Measurements from ENCODE around the gene CPVL.

Gene CPVL

DNA sequence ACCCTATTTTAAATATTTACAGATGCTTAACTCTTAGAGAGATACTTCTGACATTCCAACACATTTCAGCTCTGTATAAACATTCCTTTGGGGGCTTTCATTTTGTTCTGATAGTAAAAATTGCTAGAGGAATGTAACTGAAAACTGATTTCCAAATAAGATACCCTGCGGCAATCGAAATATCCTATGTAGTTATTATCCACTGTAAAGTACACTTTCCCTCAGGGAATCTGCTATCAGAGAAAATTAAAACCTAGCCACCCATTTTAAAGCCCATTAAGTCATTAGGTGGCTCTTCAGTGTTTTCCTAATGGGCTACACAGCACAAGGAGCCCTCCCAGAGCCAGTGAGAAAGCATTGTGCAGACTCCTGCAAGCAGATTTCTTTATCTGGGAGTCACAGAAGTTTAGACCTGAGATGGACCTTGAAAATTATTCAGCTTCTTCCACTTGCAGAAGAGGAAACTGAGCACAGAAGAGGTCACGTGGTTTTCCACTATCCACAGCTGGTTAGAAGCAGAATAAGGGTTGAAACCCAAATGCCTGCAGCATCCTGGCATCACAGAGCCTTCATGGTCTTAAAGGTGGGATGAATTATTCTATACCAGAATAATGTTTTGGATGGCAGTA, 12.6 kb upstream of the CPVL start:
- FAIRE-seq: no peak
- no peak for DNase-seq (ENCODE audit: insufficient read length, low spot score)

DNA sequence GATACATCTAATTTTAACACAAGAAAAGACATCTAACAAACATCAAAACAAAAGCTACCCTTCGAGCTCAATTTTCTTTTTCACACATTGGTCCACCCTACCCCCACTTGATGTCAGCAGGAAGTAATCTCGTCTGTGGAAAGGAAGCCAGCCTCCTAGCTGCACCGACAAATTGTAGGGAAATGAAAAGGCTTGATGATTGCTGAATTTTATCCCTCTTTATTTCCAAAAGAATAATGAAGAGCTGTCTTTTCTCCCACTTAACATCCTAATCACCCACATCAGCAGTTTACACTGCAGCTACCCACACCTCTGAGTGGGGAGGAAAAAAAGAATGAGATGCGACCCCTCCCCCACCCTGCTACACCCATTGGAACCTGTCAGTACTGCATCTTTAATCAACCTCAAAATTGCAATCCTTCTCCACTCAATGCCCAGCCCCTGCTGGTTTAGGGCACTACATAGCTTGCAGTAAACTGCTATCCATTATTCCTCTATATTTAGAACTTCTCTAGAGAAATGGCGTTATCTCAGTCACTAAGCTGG, 10.6 kb upstream of the CPVL start:
- no peak for FAIRE-seq
- DNase-seq (ENCODE audit: insufficient read length, low spot score): no peak

DNA sequence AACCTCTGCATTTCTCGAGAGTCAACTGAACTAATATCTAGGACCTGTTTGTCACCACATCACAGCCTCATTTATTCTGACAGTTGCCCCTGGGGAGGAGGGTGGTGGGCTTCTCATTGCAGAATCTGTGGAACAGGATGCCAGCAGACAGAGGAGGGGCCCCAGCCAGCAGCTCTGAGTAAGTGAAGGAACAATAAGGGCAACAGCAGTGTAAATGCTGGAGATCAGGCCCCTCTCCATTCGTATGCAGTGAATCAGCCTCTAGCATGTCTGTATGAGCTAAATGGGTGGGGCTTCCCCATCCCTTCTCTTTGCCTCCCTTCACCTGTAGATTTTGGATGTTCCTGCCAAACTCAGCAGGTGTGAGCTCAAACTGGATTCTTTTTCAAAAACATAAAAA, 7.7 kb upstream of the CPVL start:
- FAIRE-seq (no peak), DNase-seq (ENCODE audit: insufficient read length, low spot score) (no peak)

DNA sequence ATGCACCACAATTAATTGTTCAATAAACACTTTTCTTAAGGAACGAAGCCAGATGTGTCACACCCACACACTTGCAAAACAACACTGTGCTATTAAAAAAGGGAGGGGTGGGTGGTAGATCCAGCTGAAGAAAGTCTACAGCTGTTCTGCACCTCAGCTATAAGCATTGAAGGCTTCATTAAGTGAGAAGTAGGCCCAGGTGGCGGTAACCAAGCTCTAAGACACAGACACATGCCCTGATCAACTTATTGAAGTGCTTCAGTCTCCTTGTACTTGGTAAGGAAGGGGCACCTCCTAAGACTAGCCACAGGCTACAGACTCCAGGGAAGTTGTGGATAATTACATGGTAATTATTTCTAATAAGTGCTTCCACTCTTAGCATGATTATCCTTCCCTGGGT, 4.5 kb upstream of the CPVL start:
- FAIRE-seq: no peak
- DNase-seq (ENCODE audit: insufficient read length, low spot score): no peak

DNA sequence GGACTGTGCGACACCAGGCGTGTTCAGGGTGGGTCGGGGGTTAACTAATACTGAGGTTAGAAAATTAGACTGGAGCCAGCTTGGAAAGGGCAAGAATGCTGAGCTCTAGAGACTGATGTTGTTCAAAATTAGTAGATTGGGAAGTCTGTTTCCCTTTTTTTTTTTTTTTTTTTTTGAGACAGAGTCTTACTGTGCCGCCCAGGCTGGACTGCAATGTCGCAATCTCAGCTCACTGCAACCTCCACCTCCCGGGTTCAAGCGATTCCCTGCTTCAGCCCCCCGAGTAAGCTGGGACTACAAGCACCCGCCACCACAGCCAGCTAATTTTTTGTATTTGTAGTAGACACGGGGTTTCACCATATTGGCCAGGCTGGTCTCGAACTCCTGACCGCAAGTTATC, 2.7 kb upstream of the CPVL start:
- FAIRE-seq: no peak

DNA sequence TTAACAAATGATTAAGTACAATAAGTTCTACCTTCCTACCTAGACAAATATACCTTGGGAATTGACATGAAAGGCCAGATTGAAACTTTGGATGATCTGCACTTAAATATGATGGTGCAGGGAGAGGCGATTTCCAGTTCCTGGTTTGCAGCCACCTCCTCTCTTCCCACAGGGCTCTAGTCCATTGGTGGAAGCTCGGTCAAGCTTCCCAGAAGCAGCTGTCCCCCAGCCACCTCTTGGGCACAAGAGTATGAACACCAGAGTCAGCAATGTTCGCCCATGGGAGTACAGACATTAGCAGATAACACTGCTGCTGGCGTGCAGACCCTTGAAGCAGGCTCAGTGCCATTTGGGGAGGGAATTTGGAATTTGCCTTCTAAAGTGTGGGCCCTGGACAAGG, 1.5 kb upstream of the CPVL start:
- FAIRE-seq: no peak

More for the DNA sequence above, 2.7 kb upstream of the CPVL start:
- no peak for DNase-seq (ENCODE audit: insufficient read length, low spot score)

DNA sequence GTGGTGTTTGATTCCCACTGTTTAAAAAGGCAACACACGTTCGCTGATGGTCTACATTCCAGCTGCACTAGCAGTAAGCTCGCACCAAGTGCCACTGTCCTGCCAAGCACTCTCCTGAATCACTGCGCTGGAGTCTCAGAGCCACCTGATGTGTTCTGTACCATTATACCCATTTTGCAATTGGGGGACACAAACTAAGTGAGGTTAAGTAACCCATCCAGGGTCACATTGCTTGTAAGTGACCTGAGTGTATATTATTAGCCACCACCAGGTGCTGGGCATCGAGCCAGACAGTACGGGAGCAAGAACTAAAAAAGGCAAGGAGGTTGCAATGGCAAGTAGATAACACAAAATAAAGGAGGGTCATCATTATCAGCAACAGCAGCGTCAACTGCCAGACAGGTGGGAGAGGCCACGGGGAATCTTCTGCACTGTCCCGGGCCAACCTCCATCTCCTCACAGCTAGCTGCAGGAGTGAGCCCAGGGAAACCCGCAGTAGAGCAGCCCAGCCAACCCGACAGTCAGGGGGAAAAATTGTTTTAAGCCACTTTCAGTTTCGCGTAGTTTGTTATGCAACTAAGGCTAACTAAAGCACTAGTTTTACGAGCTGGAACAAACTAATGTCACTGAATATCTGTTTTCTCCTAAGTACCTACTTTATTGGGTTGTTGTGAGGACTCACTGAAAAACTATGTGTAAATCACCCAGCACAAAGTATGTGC, 712 bp upstream of the CPVL start:
- FAIRE-seq: no peak
- no peak for DNase-seq (ENCODE audit: insufficient read length, low spot score)

More for the DNA sequence above, 1.5 kb upstream of the CPVL start:
- DNase-seq (ENCODE audit: insufficient read length, low spot score): no peak

DNA sequence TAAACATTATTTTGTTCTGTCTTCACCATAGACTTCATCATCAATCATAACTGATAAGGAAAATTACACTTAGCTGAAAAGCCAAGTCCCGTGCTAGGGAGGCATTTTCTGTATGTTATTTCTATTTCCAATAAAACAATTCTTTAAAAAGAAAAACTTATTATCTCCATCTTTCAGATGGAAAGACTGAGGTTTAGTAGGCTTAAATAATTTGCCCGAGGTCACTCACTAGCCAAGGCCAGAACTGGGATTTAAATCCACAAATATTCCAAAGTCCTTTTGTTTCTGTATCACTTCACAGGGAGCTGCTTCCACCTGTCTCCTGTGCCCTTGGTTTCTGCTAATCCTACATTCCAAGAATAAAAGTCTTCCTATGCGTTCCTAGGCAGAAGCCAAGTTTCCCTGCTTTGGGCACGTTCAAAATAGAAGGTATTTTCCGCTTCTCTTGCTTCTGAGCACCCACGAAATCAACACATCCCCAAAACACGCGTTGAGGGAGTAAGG, 732 bp downstream of the CPVL start:
- no peak for FAIRE-seq
- DNase-seq (ENCODE audit: insufficient read length, low spot score): no peak

DNA sequence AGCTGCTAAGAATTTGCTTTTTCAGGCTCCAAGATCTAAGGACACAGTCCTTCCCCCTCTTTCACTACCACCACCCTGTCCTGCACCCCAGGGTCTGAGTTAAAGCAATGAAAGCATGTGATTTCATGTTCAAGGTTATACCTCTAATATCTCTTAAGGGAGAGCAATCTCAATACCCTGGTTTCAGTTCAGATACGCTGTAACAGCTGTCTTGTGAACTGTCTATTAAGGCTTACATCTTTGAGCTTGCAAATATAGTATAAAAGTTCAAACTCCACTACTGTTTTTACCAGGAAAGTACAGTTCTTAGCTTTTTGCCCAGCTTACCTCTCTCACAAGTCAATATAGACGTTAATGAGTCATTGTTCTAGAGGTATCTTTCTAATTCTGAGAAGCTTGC, 2.6 kb downstream of the CPVL start:
- no peak for FAIRE-seq

DNA sequence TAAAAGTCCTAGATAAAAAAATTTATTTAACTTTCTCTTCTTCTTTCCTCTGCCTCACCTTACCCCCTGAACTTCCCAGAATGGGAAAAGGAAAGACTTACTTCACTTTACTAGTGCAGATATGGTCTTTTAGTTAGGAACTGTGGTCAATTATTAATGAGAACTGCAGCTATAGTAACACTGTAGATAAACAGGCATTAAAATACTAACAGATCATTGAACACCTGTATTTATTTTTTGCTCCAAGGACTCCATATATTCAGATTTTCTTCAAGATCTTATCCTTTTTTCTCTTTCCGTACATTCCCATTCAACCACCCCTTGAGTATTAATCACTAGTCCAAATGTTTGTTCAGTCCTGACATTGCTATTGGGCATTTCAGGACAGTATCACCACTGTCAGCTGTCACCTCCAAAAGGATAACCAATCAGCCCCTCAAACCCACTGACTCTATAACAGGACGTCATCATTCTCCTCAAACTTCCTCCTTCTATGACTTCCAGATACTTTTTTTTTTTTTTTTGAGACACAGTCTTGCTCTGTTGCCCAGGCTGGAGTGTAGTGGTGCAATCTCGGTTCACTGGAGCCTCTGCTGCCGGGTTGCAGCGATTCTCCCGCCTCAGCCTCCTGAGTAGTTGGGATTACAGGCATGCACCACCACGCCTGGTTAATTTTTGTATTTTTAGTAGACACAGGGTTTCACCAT, 4.2 kb downstream of the CPVL start:
- no peak for FAIRE-seq
- no peak for DNase-seq (ENCODE audit: insufficient read length, low spot score)

More for the DNA sequence above, 2.6 kb downstream of the CPVL start:
- no peak for DNase-seq (ENCODE audit: insufficient read length, low spot score)

DNA sequence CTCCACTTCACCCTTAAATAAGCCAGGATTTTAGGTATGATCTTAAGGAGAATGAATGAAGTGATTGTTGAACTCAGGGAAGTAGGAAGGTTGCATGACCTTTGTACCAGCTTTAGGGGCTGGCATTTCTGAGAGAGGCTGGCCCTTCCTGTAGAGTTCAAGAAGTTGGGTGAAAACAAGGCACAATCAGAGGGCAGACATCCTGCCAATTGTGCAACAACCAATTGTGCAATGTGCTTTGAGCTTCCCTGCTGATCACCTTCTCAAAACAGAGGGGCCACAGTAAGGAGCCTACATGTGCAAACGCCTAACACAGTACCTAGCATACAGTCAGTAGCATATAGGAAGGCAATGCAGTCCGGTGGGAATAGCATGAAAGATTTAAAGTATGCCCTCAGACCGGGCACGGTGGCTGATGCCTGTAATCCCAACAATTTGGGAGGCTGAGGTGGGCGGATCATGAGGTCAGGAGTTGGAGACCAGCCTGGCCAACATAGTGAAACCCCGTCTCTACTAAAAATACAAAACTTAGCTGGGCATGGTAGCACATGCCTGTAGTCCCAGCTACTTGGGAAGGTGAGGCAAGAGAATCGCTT, 5.4 kb downstream of the CPVL start:
- DNase-seq (ENCODE audit: insufficient read length, low spot score): no peak
- FAIRE-seq: no peak

DNA sequence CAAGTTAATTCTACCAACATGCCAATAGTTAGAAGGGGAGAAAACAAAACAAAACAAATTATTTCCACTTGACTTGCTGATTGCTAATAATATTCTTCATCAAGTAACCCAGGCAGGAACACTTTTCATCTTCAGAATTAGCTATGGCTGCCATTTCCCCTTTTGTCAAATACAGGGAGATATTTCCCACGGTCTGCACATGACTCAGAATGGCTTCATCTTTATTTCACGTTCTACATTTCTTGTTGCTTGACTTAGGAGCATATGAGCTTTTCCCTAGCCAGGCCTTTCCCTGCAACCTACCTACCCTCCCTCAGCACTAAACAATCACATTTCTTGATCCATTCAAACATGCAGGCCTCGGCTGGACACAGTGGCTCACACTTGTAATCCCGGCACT, 6.5 kb downstream of the CPVL start:
- DNase-seq (ENCODE audit: insufficient read length, low spot score): no peak
- peak; percentile 13 for FAIRE-seq

DNA sequence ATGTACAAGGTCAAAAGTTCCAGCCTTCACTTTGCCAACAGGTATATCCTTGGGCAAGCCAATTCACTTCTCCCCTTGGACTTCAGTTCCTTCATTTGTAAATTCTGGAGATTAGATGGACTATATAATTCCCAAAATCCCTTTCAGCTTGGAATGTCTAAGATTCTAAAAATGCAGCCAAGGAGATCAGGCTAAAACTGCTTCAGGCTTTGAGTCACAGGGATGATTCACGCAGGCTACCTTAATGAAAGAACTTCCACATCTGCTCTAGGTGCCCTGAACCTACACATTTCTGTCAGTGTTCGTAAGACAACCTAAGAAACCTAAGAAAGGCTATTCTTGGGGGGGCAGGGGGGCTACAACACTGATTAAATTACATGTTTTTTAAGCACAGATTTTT, 7.1 kb downstream of the CPVL start:
- no peak for DNase-seq (ENCODE audit: insufficient read length, low spot score)

DNA sequence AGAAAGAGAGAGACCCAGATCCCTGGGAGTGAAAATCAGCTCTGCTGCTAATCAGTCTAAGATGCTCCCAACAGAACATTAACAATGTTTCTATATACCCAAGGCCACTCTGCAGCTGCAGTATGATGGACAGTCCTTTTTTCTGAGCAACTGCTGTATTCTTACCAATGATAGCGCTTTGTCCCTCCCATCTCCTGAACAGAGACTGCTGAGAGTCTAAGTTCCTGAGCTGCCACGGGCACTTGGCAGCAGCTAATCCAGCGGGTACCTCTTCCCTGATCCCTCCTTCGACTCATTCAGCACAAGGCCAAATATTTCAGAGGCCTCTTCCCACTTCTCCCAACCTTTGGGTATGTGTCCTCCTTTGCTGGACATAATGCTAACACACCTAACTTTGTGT, 7.7 kb downstream of the CPVL start:
- DNase-seq (ENCODE audit: insufficient read length, low spot score) (no peak), FAIRE-seq (no peak)

More for the DNA sequence above, 7.1 kb downstream of the CPVL start:
- FAIRE-seq: no peak

DNA sequence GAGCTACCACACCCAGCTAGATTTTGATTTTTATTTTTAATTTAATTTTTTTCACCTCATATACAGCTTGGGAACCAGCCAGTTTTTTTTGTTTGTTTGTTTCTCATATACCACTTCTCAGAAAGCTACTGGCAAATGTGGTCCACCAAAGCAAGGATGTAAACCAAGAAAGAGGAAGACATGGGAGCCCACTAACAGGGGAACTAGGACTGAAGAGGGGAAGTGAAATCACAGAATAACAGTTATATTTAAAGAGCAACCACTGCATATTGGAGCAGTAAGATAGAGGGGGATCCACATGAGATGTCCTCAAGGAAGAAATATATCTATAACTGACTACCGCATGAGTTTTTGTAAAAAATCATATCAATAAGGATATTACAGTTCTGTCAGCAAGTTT, 10.5 kb downstream of the CPVL start:
- FAIRE-seq: no peak
- no peak for DNase-seq (ENCODE audit: insufficient read length, low spot score)

DNA sequence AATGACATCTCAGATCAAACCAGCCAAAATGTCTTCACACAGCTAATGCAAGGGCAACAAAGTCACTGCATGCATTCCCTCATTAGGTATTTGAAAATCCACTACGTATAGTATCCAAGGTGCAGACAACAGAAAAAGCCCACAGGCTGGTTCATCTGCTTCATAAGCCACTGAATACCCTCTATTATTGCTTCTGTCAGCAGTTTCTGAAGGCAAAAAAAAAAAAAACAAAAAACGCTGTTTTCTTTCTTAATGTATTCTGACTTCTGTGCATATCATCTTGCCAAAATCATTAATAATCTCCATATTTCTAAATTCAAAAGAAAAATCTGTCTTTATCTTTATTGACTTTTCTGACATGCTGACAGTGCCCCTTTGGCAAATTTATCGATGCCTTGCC, 13.4 kb downstream of the CPVL start:
- DNase-seq (ENCODE audit: insufficient read length, low spot score) (no peak), FAIRE-seq (no peak)

DNA sequence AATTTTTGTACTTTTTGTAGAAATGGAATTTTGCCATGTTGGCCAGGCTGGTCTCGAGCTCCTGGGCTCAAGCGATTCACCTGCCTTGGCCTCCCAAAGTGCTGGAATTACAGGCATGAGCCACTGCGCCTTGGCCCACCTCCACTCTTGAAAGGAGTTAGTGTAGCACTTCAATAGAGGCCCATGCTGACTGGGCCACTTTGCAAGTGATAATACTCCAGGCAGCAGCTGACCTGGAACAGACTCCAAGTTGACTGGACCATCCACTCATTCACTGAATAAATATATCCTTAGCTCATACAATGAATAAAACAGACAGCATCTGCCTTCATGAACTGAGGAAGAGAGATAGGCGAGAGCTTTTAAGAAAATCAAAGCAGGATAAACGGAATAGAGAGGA, 14.7 kb downstream of the CPVL start:
- DNase-seq (ENCODE audit: insufficient read length, low spot score): no peak
- FAIRE-seq: no peak

DNA sequence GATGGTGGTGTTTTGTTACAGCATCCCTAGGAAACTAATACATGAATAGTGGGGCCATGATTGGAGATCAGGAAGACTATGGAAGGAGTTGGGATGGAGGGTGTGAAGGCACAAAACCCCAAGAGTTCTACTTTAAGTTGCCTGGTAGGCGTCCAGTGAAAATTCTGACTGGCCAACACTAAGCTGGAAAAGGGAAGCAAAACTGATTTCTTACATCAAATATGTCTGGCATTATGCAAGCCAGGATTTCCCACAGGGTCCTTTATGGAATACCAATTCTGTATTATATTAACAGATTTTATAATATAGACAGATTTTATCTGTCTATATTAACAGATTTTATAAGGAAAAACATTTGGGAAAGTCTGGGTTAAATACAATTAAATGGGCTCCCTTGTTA, 16.2 kb downstream of the CPVL start:
- FAIRE-seq (no peak), DNase-seq (ENCODE audit: insufficient read length, low spot score) (no peak)

DNA sequence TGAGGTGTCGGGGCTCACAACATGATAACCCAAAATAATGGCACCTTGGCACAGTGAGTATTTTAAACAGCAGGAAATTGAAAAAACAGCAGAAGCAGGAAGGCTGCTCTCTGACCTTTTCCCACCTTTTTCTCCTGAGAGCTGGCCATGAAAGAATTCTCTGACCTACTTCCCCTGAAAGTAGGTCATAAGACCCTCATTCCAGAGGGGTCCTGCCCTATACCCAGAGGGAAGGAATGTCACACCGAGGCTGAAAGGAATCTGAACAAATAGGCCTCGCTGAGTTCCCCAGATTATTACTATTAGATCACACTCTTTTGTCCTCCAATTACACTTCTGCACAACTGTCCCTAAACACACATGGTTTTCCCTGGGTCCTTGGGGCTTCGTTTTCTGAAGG, 18.8 kb downstream of the CPVL start:
- no peak for DNase-seq (ENCODE audit: insufficient read length, low spot score)

DNA sequence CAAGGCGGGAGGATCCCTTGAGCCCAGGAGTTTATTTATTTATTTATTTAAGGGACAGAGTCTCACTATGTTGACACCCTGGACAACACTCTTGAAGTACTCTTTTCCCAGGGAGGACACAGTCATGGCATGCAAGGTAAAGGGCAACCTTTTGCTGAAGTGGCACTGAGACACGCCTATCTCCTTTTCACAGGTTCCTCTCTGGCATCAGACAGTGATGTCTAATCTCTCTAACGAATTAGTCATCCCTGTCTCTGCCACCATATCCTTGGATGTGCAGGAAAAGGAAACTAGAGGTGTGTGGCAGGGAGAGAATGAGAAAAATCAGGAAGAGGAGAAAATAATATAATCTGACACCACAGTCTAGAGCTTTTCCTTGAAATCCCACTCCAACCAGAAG, 19.5 kb downstream of the CPVL start:
- FAIRE-seq: no peak

More for the DNA sequence above, 18.8 kb downstream of the CPVL start:
- no peak for FAIRE-seq

DNA sequence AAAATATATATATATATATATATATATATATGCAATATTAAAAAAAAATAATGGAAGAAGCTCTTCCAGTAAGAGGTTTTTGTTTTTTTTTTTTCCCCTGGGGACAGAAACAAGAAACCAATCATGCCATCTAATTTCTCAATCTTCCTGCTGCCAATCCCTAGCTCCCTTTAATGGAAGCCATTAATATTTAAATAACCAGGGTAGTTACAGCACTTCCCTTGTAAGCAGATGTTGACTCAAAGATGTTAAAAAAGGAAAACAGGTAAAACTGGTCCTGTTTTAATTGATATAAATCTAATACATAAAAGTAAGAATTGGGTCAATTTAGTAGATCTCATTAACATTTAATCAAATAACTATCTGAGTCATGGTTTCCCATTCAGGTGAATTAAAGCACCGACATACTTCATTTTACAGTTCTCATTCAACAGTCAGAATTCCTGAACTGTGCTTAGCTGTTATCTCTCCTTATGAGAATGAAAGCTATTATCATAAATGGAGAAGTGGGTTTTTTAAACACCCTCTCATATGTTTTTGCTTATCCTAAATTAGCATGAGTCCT, 22.6 kb downstream of the CPVL start:
- no peak for DNase-seq (ENCODE audit: insufficient read length, low spot score)
- FAIRE-seq: no peak

More for the DNA sequence above, 19.5 kb downstream of the CPVL start:
- DNase-seq (ENCODE audit: insufficient read length, low spot score): no peak
